HEK293T (cell line): ENCODE data around the gene SH3BP2.

Experiments used
- CTCF ChIA-PET: fragments of 350-600 bp; formaldehyde crosslinking; extraction: SDS; loops from one replicate; lab custom pipeline; 2021; ENCODE audit warnings: antibody characterized with exemption, inconsistent platforms; lab: Yijun Ruan, JAX
- POLR2A ChIA-PET: fragments of 350-600 bp; formaldehyde crosslinking; extraction: SDS; loops from one replicate; lab custom pipeline; 2020; ENCODE audit warnings: antibody characterized with exemption, inconsistent platforms; lab: Yijun Ruan, JAX
- DNase-seq: peaks from one replicate; pipeline ENCODE4 v3.0.0; 2012; ENCODE audit warnings: mixed read lengths; ENCODE audit errors: extremely low spot score
- ARNT ChIP-seq: fragments of 450-650 bp; IDR thresholded peaks from 2 replicates; pipeline ENCODE4 v1.6.1; 2017; ENCODE audit warnings: mild to moderate bottlenecking
- BHLHE40 ChIP-seq: fragments of 450-650 bp; IDR thresholded peaks from 2 replicates; pipeline ENCODE4 v1.6.1; 2016; ENCODE audit warnings: mild to moderate bottlenecking, moderate library complexity, borderline replicate concordance
- CTBP1 ChIP-seq: fragments of 450-650 bp; IDR thresholded peaks from 2 replicates; pipeline ENCODE4 v1.6.1; 2016; ENCODE audit warnings: borderline replicate concordance
- ELF4 ChIP-seq: fragments of 450-650 bp; IDR thresholded peaks from 2 replicates; pipeline ENCODE4 v1.6.1; 2017; ENCODE audit warnings: antibody characterized with exemption
- FOXA1 ChIP-seq: fragments of 450-650 bp; IDR thresholded peaks from 2 replicates; pipeline ENCODE4 v1.6.1; 2016; ENCODE audit warnings: mild to moderate bottlenecking
- FOXK2 ChIP-seq: fragments of 450-650 bp; IDR thresholded peaks from 2 replicates; pipeline ENCODE4 v1.6.1; 2016; ENCODE audit warnings: mild to moderate bottlenecking
- FOXM1 ChIP-seq: fragments of 450-650 bp; IDR thresholded peaks from 2 replicates; pipeline ENCODE4 v1.6.1; 2017; ENCODE audit warnings: mild to moderate bottlenecking, borderline replicate concordance
- HDGF ChIP-seq: fragments of 450-650 bp; IDR thresholded peaks from 2 replicates; pipeline ENCODE4 v1.6.1; 2017; ENCODE audit warnings: antibody characterized with exemption, borderline replicate concordance
- L3MBTL2 ChIP-seq: fragments of 450-650 bp; conservative IDR thresholded peaks from 2 replicates; pipeline ENCODE4 v1.6.1; 2016; ENCODE audit warnings: mild to moderate bottlenecking
- LEF1 ChIP-seq: fragments of 450-650 bp; IDR thresholded peaks from 2 replicates; pipeline ENCODE4 v1.6.1; 2017; ENCODE audit warnings: mild to moderate bottlenecking, borderline replicate concordance
- NFRKB ChIP-seq: fragments of 450-650 bp; IDR thresholded peaks from 2 replicates; pipeline ENCODE4 v1.6.1; 2016; ENCODE audit warnings: mild to moderate bottlenecking, moderate library complexity
- PKNOX1 ChIP-seq: fragments of 450-650 bp; IDR thresholded peaks from 2 replicates; pipeline ENCODE4 v1.6.1; 2016
- SP1 ChIP-seq: fragments of 450-650 bp; IDR thresholded peaks from 2 replicates; pipeline ENCODE4 v1.6.1; 2017
- SUZ12 ChIP-seq: fragments of 450-650 bp; IDR thresholded peaks from 2 replicates; pipeline ENCODE4 v1.6.1; 2016; ENCODE audit warnings: mild to moderate bottlenecking
- TARDBP ChIP-seq: fragments of 450-650 bp; IDR thresholded peaks from 2 replicates; pipeline ENCODE4 v1.6.1; 2016
- ZNF384 ChIP-seq: fragments of 450-650 bp; IDR thresholded peaks from 2 replicates; pipeline ENCODE4 v1.6.1; 2016

The SH3BP2 gene

GRCh38 chr4:2839060-2839459 is 46.2 kb downstream of the SH3BP2 start:
- no peak for TF ChIP-seq L3MBTL2
- TF ChIP-seq FOXM1, result no peak
- TF ChIP-seq TARDBP, result no peak
- no peak for TF ChIP-seq PKNOX1
- TF ChIP-seq CTBP1, result no peak
- TF ChIP-seq NFRKB, result no peak
- TF ChIP-seq SUZ12, result no peak
- no peak for TF ChIP-seq ARNT
- TF ChIP-seq FOXA1, result no peak
- no peak for TF ChIP-seq ELF4
- POLR2A ChIA-PET, result interaction anchor here (0.6 kb wide), 1 partner anchor 237 kb away, joined by 3 read pairs; no protein-coding TSS in a partner anchor
- CTCF ChIA-PET, result interaction anchor here (0.7 kb wide), 1 partner anchor 16 kb away, joined by 3 read pairs; no protein-coding TSS in a partner anchor
- no peak for DNase-seq

GRCh38 chr4:2842687-2843262 is 49.9 kb downstream of the SH3BP2 start:
- ChIA-PET CTCF (no interaction called here), POLR2A (interaction anchor here (1.2 to 1.5 kb wide), 2 partner anchors 19 to 120 kb away, joined by 3 to 6 read pairs; partner anchors contain the start of genes GRK4 and NOP14)
- TF ChIP-seq L3MBTL2, result no peak
- TF ChIP-seq ZNF384, result no peak
- TF ChIP-seq SUZ12, result no peak
- no peak for TF ChIP-seq FOXA1
- no peak for TF ChIP-seq PKNOX1
- no peak for TF ChIP-seq BHLHE40
- no peak for TF ChIP-seq FOXK2
- TF ChIP-seq CTBP1, result no peak
- TF ChIP-seq ELF4, result no peak
- TF ChIP-seq FOXM1, result no peak
- TF ChIP-seq ARNT, result no peak
- no peak for TF ChIP-seq HDGF
- no peak for TF ChIP-seq TARDBP
- no peak for TF ChIP-seq NFRKB
- no peak for TF ChIP-seq LEF1
- TF ChIP-seq SP1, result no peak
- DNase-seq, result no peak

GRCh38 chr4:2843263-2843940 is 50.5 kb downstream of the SH3BP2 start, which contains the start of gene ADD1:
Gene ADD1 (plus strand): TSS chr4:2843844. CDS start chr4:2875916, 32,072 bp downstream.
- ChIA-PET CTCF (no interaction called here), POLR2A (interaction anchor here (1.2 to 1.5 kb wide), 2 partner anchors 19 to 120 kb away, joined by 3 to 6 read pairs; partner anchors contain the start of genes GRK4 and NOP14)
- DNase-seq, result peak; percentile 100
- no peak for TF ChIP-seq ELF4
- TF ChIP-seq L3MBTL2, result no peak; the same call in 1 of the 2 replicates
- TF ChIP-seq HDGF, result peak; percentile 73; the same call in 1 of the 2 replicates
- peak; percentile 57 for TF ChIP-seq SP1

GRCh38 chr4:2843941-2844584 is 51.2 kb downstream of the SH3BP2 start:
- POLR2A ChIA-PET, result interaction anchor here (1.2 to 1.5 kb wide), 3 partner anchors 17 to 119 kb away, joined by 3 to 6 read pairs (median 3); partner anchors contain the start of genes GRK4 and NOP14

GRCh38 chr4:2846172-2846571 is 53.3 kb downstream of the SH3BP2 start:
- ChIA-PET CTCF (no interaction called here), POLR2A (no interaction called here)
- no peak for DNase-seq
- TF ChIP-seq LEF1, result no peak
- no peak for TF ChIP-seq ELF4
- TF ChIP-seq NFRKB, result no peak
- no peak for TF ChIP-seq BHLHE40
- TF ChIP-seq TARDBP, result no peak
- no peak for TF ChIP-seq FOXM1
- no peak for TF ChIP-seq ZNF384
- TF ChIP-seq HDGF, result no peak
- no peak for TF ChIP-seq FOXA1
- TF ChIP-seq PKNOX1, result no peak
- no peak for TF ChIP-seq FOXK2
- no peak for TF ChIP-seq L3MBTL2

More at GRCh38 chr4:2843941-2844584, 51.2 kb downstream of the SH3BP2 start:
- DNase-seq, result no peak
- no peak for TF ChIP-seq BHLHE40
- TF ChIP-seq NFRKB, result no peak
- TF ChIP-seq ARNT, result no peak
- no peak for TF ChIP-seq ELF4
- TF ChIP-seq FOXK2, result no peak
- TF ChIP-seq LEF1, result no peak
- no peak for TF ChIP-seq FOXM1
- TF ChIP-seq SUZ12, result no peak
- no peak for TF ChIP-seq TARDBP
- TF ChIP-seq PKNOX1, result no peak
- TF ChIP-seq HDGF, result no peak
- no peak for TF ChIP-seq FOXA1
- CTCF ChIA-PET, result no interaction called here
